Measurements from ENCODE around the gene CPT2. TPM values are rescaled to one million over a fixed set of nuclear protein-coding genes. Genes with fewer than 3 reads are reported as not detected.

CPT2 gene
- total and polyA plus RNA-seq, 9 of the 15 experiments (the other 6 are each of a cell fraction or from before 2014, with no cell fraction given) = 7.6 to 25.1 (median 16.8) TPM

DNA sequence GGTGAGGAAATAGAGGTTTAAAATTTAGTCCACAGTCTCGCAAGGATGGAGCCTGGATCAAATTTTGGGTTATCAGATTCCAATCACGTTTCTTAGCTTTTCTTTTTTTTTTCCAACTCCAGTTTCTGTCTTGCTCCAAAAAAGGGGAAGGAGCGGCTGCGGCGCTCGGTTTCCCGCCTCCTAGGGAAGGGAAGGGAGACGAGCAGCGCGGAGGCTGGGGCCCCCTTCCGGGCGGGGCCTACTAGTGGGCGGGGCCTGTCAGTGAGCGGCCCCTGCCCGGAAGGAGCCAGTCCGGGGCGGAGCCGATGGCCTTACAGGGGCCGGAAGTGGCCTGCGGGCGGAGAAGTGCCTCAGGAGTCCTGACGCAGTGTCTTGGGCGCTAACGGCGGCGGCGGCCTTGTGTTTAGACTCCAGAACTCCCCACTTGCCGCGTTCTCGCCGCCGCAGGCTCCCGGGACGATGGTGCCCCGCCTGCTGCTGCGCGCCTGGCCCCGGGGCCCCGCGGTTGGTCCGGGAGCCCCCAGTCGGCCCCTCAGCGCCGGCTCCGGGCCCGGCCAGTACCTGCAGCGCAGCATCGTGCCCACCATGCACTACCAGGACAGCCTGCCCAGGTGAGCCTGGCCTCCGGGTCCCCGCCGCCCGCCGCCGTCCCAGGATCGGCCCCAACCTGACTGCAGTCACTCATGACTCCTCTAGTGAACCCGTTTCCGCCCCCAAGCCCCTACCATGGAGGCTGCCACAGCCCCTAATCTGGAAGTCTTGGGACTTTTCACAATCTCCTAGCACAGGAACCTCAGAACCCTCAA is at the start of gene CPT2 (continued):
- TF ChIP-seq, protein P1, sequence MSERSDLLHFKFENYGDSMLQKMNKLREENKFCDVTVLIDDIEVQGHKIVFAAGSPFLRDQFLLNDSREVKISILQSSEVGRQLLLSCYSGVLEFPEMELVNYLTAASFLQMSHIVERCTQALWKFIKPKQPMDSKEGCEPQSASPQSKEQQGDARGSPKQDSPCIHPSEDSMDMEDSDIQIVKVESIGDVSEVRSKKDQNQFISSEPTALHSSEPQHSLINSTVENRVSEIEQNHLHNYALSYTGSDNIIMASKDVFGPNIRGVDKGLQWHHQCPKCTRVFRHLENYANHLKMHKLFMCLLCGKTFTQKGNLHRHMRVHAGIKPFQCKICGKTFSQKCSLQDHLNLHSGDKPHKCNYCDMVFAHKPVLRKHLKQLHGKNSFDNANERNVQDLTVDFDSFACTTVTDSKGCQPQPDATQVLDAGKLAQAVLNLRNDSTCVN (CRISPR knock-in tag; IDR thresholded peaks at IDR 0.05) = no peak
- TF ChIP-seq ZNF696 (CRISPR knock-in tag; conservative IDR thresholded peaks at IDR 0.05) (no peak), PURB (CRISPR knock-in tag; IDR thresholded peaks at IDR 0.05; ENCODE audit: low read depth) (no peak), ZC3H11A (IDR thresholded peaks at IDR 0.05; ENCODE audit: low read depth, low read length) (no peak), PHB2 (IDR thresholded peaks at IDR 0.05; ENCODE audit: low read depth) (no peak), STAT5A (IDR thresholded peaks at IDR 0.05; ENCODE audit: borderline replicate concordance, low read length) (no peak), ZNF41 (CRISPR knock-in tag; conservative IDR thresholded peaks at IDR 0.05) (no peak), MAZ (CRISPR knock-in tag; conservative IDR thresholded peaks at IDR 0.05 in 1 of 2, IDR thresholded peaks at IDR 0.05 in 1 of 2) (peak; percentile 81 to 95), ZNF3 (CRISPR knock-in tag; IDR thresholded peaks at IDR 0.05) (no peak), KAT8 (IDR thresholded peaks at IDR 0.05; ENCODE audit: low read depth) (no peak), KDM5B (IDR thresholded peaks at IDR 0.05; ENCODE audit: insufficient replicate concordance, low read depth, low read length) (peak; percentile 87), ZNF561 (CRISPR knock-in tag; conservative IDR thresholded peaks at IDR 0.05) (0 out of 2 replicates have a peak, but pooled peaks have one; percentile 4), ZKSCAN3 (CRISPR knock-in tag; IDR thresholded peaks at IDR 0.05) (no peak), BRF1 (IDR thresholded peaks at IDR 0.05; ENCODE audit: borderline replicate concordance, extremely low read depth, insufficient read length) (no peak), ARID1B (IDR thresholded peaks at IDR 0.05) (no peak; the same call in 1 of the 2 replicates), ZNF384 (IDR thresholded peaks at IDR 0.05; ENCODE audit: low read depth, low read length) (peak; percentile 70; the same call in 1 of the 2 replicates), DDX20 (tag; IDR thresholded peaks at IDR 0.05; ENCODE audit: low read depth) (no peak)
- TF ChIP-seq, protein P2, sequence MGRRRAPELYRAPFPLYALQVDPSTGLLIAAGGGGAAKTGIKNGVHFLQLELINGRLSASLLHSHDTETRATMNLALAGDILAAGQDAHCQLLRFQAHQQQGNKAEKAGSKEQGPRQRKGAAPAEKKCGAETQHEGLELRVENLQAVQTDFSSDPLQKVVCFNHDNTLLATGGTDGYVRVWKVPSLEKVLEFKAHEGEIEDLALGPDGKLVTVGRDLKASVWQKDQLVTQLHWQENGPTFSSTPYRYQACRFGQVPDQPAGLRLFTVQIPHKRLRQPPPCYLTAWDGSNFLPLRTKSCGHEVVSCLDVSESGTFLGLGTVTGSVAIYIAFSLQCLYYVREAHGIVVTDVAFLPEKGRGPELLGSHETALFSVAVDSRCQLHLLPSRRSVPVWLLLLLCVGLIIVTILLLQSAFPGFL (CRISPR knock-in tag; IDR thresholded peaks at IDR 0.05) = no peak
- TF ChIP-seq, protein P3, sequence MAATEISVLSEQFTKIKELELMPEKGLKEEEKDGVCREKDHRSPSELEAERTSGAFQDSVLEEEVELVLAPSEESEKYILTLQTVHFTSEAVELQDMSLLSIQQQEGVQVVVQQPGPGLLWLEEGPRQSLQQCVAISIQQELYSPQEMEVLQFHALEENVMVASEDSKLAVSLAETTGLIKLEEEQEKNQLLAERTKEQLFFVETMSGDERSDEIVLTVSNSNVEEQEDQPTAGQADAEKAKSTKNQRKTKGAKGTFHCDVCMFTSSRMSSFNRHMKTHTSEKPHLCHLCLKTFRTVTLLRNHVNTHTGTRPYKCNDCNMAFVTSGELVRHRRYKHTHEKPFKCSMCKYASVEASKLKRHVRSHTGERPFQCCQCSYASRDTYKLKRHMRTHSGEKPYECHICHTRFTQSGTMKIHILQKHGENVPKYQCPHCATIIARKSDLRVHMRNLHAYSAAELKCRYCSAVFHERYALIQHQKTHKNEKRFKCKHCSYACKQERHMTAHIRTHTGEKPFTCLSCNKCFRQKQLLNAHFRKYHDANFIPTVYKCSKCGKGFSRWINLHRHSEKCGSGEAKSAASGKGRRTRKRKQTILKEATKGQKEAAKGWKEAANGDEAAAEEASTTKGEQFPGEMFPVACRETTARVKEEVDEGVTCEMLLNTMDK (IDR thresholded peaks at IDR 0.05; ENCODE audit: borderline replicate concordance, insufficient read depth, low read depth, low read length, poor library complexity, severe bottlenecking) = peak; percentile 30
- TF ChIP-seq, protein P4, sequence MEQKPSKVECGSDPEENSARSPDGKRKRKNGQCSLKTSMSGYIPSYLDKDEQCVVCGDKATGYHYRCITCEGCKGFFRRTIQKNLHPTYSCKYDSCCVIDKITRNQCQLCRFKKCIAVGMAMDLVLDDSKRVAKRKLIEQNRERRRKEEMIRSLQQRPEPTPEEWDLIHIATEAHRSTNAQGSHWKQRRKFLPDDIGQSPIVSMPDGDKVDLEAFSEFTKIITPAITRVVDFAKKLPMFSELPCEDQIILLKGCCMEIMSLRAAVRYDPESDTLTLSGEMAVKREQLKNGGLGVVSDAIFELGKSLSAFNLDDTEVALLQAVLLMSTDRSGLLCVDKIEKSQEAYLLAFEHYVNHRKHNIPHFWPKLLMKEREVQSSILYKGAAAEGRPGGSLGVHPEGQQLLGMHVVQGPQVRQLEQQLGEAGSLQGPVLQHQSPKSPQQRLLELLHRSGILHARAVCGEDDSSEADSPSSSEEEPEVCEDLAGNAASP (IDR thresholded peaks at IDR 0.05) = no peak
- TF ChIP-seq, protein P5, sequence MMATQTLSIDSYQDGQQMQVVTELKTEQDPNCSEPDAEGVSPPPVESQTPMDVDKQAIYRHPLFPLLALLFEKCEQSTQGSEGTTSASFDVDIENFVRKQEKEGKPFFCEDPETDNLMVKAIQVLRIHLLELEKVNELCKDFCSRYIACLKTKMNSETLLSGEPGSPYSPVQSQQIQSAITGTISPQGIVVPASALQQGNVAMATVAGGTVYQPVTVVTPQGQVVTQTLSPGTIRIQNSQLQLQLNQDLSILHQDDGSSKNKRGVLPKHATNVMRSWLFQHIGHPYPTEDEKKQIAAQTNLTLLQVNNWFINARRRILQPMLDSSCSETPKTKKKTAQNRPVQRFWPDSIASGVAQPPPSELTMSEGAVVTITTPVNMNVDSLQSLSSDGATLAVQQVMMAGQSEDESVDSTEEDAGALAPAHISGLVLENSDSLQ (IDR thresholded peaks at IDR 0.05) = peak; percentile 85
